Measurements from ENCODE around the gene TMEM182.

TMEM182 gene, protein sequence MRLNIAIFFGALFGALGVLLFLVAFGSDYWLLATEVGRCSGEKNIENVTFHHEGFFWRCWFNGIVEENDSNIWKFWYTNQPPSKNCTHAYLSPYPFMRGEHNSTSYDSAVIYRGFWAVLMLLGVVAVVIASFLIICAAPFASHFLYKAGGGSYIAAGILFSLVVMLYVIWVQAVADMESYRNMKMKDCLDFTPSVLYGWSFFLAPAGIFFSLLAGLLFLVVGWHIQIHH

DNA sequence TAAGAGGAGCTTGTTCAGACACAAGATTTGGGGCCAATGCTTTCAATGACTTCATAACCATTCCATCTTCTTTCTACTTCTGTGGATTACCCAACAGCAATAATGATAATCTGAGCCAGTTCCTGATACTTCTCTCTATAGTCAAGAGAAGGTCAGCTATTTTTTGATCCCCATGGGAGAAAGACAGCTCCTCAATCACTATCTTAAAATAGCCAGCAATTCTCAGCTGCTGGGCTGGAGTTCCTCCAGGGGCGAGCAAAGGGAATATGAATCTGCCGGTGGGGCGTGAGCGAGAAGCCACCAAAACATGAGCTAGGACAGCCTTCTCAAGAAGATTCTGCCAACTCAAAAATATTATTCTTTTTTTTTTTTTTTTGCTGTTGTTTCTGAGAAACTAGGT is at the start of gene TMEM182:
TMEM182 (plus strand) TSS at position 269 of the 400 bp plus-strand sequence. CDS start 187 bp downstream, outside the sequence.
- no peak for DNase-seq

DNA sequence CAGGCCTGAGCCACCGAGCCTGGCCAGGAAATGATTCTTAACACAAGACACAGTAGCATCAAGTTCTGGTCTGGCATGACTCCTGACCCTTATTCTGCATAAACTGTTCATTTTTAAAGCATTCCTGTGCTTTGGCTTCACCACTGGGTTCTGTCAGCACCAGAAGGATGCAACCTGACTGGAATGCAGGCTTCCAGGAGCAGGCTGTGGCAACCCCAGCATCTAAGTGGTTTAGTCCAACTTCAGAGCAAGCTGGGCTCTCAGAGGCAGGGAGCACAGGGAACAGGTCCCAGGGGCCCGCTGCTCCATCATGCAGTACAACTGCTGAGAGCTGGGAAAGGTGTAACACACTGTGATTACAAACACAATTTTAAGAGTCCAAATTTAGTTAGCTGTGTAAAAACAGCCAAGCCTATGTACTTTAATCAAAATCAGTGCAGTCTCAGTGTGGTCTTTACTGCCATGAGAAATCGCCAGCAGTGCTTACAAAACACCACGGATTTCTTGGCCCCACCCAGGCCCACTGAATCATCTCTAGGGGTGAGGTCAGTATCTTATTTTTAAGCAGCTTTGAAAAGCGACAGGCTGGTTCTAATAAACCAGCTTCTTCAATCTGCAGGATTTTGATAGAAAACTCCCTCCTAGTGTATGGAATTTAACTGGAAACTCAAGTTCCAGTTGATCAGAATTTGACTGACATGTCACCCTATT is 44.4 kb upstream of the TMEM182 start:
- no peak for DNase-seq

GRCh38 chr2:102718387-102719316 is 43.2 kb upstream of the TMEM182 start:
- DNase-seq, result no peak

DNA sequence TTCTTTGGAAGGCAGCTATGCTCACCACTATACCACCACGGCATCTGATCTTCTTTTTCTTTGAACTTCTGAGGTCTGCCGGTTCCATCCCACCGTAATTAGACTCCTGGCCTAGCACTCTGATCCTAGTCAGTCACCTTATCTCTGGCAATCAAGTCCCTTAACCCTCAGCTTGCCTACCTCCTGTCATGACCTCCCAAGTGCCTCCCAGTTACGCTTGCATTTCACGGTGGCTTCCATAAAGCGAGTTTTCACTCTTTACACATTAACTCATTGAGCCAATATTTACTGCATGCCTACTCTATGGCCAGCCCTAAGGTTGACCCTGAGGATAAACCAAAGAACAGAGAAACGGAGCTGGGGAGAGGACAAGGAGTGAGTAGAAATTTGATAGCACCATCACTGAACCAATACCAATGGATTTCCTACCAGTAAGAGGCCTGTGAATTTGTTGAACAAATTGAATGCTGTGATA is 37.8 kb upstream of the TMEM182 start:
- DNase-seq, result no peak

GRCh38 chr2:102724553-102724952 is 37.3 kb upstream of the TMEM182 start:
- no peak for DNase-seq

DNA sequence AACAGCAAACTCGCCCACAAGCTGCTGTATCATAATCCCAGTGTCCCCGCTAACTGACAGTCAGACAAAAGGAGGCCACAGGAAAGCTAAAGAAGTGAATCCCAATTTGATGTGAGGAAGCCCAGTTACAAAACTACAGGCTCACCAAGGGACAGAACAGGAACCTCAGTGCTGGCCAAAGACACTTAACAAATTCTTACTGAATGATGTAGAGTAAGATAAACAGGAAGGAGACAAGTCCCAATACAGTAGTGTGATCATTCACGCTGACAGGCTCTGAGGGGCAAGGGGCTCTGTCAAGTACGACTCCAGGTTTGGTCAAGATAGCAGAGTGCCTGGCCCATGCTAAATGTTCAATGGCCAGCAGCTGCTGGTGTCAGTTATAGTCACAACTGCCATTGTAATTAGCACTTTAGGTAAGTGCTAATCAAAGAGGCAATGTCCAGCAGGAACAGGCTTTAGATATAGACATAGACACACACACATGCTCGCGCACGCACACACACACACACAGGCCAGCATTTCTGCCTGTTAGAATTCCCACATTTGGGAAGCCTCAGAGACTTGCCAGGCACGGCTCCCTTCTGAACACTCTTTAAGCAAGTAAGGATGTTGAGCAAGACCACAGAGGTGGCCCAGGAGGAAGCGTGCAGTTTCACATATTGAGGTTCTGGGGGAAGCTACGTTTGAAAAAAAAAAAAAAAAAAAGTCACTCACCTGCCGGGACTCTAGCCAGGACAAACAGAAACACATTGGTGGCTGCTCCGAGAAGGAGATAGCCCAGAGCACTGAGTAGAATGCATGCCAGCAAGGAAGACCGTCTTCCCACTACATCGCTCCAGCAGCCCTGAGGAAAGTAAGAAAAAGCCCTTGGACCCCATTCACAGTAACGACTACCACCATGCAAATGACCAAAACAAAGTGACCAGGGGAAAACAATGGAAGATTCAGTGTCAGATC is 35.4 kb upstream of the TMEM182 start:
- DNase-seq, result no peak

DNA sequence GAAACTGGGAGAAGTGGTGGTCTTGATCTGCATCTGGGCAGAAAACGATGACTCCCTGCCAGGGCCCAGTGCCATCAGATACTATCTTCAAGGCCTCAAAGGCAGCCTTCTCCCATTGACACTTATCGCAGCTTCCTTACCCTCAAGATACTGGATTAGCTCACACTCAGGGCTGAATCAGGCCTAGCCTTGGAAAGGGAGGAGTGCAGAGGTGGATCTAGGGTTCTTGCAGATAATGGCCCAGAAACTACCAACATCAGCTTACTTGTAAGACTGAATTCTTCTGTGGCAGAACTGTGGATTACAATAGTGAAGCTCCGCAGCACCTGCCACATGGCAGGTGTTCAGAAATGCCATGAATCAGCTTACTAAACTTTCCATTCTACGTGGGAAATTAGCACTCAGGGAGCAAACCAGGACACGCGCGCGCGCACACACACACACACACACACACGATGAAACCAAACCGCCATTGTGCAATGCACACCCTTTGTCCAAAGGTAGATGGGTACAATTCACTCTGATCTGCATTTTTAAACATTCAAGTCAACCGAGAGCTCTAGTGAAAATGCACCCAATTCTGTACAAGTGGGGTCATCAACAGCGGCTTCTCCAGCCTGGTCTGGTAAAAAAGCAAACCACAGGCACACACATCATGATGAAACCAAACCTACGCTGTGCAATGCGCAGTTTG is 26.3 kb upstream of the TMEM182 start:
- no peak for DNase-seq

DNA sequence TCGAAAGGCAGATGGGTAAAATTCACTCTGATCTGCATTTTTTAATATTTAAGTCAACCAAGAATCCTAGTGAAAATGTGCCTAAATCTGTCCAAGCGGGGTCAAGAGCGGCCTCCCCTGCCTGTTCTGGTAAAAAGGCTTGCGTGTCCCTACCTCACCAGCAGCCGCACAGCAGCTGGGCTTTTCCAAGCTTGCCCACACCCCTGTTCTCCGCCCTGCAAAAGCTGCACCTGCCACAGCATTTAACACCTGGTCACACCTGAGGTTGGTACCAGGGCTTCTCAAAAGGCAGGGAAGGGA is 25.8 kb upstream of the TMEM182 start:
- DNase-seq, result no peak

DNA sequence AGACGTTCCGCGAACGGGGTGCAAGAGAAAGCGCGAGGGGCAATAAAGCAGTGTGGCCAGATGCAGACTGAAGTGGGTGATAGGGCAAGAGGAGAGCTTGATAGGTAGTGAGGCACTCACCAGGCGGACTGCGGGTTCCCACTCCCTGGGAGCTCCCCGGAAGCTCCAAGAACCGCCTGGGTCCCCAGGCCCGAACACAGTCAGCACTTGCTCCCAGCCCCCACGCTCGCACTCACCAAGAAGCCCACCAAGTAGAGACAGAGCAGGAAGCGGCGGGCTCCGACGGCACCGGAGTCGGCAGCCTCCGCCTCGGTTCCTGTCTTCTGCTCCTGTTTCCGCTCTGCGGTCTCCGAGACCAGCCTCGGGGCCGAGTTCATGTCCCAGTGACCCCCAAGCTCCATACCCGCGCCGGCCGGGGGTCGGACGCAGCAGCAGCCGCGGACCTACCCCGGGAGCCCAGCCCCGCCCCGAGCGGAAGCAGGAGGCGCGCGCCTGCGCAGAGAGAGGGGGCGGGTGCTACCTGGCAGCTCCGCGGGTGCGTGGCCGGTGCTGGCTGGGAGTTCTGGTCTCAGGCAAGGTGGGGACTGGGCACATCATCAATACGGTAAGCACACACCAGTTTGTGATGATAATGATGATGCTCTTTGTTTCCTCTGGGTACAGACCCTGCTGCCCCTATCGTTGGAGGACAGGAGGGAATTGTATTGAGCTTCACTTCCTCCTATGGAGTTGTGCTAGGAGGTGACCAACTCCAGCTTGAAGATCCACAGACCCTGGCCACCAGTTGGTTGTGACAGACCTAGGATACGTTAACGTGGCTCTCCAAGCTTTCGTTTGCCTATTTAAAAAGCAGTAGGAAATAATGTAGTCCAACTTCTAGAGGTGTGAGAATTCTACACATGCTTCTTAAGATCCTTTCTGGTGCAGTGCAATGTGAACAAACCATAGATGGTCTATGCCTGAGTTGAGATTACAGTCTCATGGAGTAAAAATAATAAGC is 25.1 kb upstream of the TMEM182 start:
- peak; percentile 83 for DNase-seq

DNA sequence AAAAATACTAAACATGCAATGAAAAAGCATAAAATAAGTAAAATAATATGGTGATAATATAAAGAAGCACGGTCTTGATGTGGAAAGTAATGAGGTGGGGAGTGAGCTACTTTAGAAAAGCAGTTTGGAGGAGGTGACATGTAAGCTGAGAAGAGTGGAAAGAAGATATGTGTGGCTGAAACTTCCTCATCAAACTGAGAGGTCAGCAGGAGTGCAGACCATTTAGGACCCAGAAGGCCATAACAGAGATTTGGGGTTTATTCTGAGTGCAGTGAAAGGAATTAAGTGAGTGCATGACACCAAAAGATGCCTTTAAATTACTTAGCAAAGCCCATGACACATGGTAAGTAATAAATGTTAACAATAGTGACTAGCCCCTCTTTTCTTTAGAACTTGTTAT is 24.4 kb upstream of the TMEM182 start:
- DNase-seq, result no peak

- DNase-seq, result no peak
Observed at GRCh38 chr2:102743259-102743658, 18.6 kb upstream of the TMEM182 start.

- DNase-seq, result no peak
Observed at GRCh38 chr2:102748107-102748506, 13.7 kb upstream of the TMEM182 start.

GRCh38 chr2:102749938-102750337 is 11.9 kb upstream of the TMEM182 start:
- no peak for DNase-seq

- no peak for DNase-seq
Observed at GRCh38 chr2:102753563-102754159, 8.2 kb upstream of the TMEM182 start.

DNA sequence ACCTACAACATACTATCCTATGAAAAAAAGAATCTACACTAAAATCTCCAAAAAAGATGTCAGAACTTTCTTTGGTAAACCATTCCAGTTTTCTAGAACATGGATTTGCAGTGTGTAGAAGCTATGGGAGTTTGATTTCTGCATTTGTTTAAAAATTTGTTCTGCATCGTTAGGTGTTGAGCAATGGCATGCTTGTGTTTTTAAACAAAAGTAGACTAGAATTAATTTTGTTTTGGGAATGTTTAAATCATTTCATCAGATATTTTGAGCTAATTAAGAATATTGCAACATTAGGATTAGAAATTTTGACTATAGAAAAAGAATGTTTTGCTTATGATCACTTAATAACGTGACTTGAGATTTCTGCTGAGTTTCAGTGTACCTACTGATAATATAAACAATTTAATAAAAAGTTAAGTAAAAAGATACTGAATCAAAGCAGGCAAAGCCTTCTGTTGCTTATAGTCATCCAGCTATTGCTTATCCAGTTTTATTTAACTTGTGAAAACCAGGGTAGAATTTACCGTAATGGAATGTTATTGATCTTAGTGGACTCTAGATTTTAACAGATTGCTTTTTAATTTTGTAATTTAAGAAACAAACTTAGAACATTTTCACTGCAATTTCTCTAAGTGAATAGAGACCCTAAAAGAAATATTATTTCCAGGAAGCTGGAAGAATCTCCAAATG is 7.2 kb upstream of the TMEM182 start:
- no peak for DNase-seq

- DNase-seq, result no peak
Observed at GRCh38 chr2:102755284-102755683, 6.5 kb upstream of the TMEM182 start.

DNA sequence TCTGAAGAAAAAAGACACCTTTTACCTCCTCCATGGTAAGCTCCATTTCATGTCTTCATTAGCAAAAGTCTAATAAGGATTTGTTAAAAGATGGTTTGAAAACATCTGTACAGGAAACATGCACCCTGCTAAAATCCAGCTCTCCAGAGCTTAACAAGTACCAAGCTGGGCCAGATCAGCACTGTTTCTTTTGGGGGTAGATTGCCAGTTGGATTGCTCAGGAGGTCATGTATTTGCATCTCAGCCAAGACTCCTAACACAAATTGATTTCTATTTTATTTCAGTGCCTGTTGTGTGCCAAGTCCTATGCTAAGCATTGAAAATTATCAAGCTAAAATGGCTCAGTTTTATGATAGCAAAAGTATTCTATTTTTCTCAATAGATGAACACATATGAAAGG is 3.4 kb upstream of the TMEM182 start:
- DNase-seq, result no peak

DNA sequence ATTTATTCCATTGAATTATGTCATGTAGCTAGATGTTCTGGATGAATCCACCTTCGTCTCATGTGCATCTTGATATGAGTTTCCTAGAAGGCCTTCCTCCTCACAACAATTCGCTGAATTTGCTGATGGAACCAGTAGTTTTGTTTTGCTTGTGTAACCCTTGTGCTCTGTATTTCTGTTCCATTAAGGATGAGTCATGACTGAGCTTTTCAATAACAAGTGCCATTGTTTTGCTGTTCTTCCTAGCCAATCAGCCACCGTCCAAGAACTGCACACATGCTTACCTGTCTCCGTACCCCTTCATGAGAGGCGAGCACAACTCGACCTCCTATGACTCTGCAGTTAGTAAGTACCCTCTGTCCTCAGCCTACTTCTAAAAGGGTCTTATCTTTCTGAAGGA is 2.3 kb downstream of the TMEM182 start:
- no peak for DNase-seq

- DNase-seq, result no peak
Observed at GRCh38 chr2:102765061-102765460, 3.2 kb downstream of the TMEM182 start.

All from CD4-positive, alpha-beta T cell treated with Interleukin-15 for 1 hour (primary cell).